Activated T-helper 17 cell treated with anti-CD3 and anti-CD28 coated beads, Interleukin-2, amount 50 U/mL, for 72 hours (primary cell): Measurements from ENCODE around the gene KDR. TPM values are rescaled to one million over a fixed set of nuclear protein-coding genes. Genes with fewer than 3 reads are reported as not detected.

Experiments
- ATAC-seq: fragments of 150-1000 bp; cut with Tn5 transposase; replicated peaks from 2 replicates; pipeline ENCODE4 v1.10.0; 2021; ENCODE audit warnings: mild to moderate bottlenecking, moderate library complexity
- H3K27ac Mint-ChIP-seq: one replicate; pipeline ENCODE4 v1.8.0; 2022; ENCODE audit warnings: mixed read lengths
- H3K27me3 Mint-ChIP-seq: one replicate; pipeline ENCODE4 v1.8.0; 2022; ENCODE audit warnings: mixed read lengths
- H3K36me3 Mint-ChIP-seq: one replicate; pipeline ENCODE4 v1.8.0; 2022; ENCODE audit warnings: low read depth, mild to moderate bottlenecking, mixed read lengths
- H3K4me1 Mint-ChIP-seq: one replicate; pipeline ENCODE4 v1.8.0; 2022; ENCODE audit warnings: mixed read lengths
- H3K4me3 Mint-ChIP-seq: one replicate; pipeline ENCODE4 v1.8.0; 2022; ENCODE audit warnings: mild to moderate bottlenecking, mixed read lengths
- H3K9me3 Mint-ChIP-seq: one replicate; pipeline ENCODE4 v1.8.0; 2022; ENCODE audit warnings: mixed read lengths
- total RNA-seq, 2 donors: library from RNA; stranded (reverse); gene quantifications; one replicate each; pipeline ENCODE4 v1.2.3, GENCODE V29; 2022

The KDR gene
- total RNA-seq, 2 donors from 2014 or later: not detected

- ATAC-seq: no peak
- Mint-ChIP-seq H3K27ac (no peak overlapping the region), H3K4me3 (no peak overlapping the region), H3K36me3 (no peaks in the 10 kb centered on the region), H3K27me3 (peaks cover 8% of the 10 kb centered on the region), H3K4me1 (no peaks in the 10 kb centered on the region), H3K9me3 (no peaks in the 10 kb centered on the region)
Measured at GRCh38 chr4:55035892-55036291, 89.5 kb downstream of the KDR start.

DNA sequence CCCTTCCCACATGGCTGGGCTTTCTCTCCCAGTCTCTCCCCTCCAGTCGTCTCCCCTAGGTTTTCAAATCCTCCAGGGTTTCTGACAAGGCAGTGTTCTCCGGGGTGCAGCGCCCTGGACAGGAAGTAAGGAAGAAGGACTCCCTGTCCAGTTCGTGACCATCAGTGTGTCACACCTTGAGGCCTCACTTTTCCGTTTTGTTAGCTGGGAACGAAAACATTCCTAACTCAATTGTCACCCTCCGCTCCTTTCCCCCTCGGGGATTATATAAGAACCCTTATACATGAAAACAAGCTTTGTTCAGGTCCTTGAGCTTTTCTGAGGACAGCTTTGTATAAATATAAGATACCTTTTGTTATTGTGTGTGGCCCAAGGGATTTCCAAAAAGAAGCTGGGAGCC is 92.1 kb downstream of the KDR start:
- Mint-ChIP-seq H3K4me3 (no peak overlapping the region), H3K4me1 (no peaks in the 10 kb centered on the region), H3K27ac (no peak overlapping the region), H3K27me3 (peaks cover 7% of the 10 kb centered on the region), H3K9me3 (no peaks in the 10 kb centered on the region), H3K36me3 (no peaks in the 10 kb centered on the region)
- no peak for ATAC-seq

GRCh38 chr4:55032788-55033187 is 92.6 kb downstream of the KDR start:
- no peak for ATAC-seq
- Mint-ChIP-seq H3K9me3 (no peaks in the 10 kb centered on the region), H3K4me1 (no peaks in the 10 kb centered on the region), H3K36me3 (no peaks in the 10 kb centered on the region), H3K27ac (no peak overlapping the region), H3K27me3 (peaks cover 4% of the 10 kb centered on the region), H3K4me3 (no peak overlapping the region)

DNA sequence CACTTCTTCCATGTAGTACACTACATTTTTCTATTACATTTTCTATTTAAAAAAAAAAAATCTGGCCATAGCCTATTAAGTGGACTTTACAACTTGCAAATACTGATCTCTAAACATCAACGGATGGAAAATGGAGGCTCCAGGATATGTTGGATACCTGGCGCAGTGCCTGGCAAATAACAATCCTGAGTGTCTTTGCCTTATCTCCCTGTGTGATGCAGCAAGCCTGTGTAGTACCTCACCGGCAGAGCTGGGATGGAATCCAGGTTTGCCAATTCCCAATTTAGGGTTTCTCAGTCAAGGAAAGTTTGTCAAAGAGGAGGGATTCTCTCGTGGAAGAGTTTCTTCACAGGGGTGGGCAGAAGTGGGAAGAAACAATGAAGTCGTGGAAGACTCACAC is 93.2 kb downstream of the KDR start:
- no peak for ATAC-seq
- Mint-ChIP-seq H3K4me3 (no peak overlapping the region), H3K4me1 (no peaks in the 10 kb centered on the region), H3K9me3 (no peaks in the 10 kb centered on the region), H3K27me3 (peaks cover 4% of the 10 kb centered on the region), H3K27ac (no peak overlapping the region), H3K36me3 (no peaks in the 10 kb centered on the region)

- H3K9me3 Mint-ChIP-seq: no peaks in the 10 kb centered on the region
Measured at GRCh38 chr4:55031158-55031557, 94.2 kb downstream of the KDR start.

DNA sequence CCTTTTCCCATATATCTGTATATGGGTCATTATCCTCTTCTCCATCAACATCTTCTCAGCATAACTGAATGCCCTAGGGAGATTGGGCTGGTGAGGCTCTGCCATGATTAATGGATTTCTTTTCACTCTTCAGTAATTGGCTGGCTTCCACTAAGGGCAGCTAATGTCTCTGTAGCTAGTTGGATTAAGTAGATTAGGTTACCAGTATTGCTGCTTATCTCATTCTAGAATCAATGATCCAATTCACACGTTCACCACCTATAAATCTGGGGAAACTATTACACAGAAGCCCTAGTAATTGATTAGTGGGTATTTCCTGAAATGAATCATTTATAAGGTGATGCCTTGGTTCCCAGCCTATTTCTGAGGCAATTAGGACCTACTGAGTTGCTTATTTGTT is 94.8 kb downstream of the KDR start:
- no peaks in the 10 kb centered on the region for H3K36me3 Mint-ChIP-seq
- no peak for ATAC-seq
- no peak overlapping the region for H3K4me3 Mint-ChIP-seq
- H3K27me3 Mint-ChIP-seq: peaks cover 4% of the 10 kb centered on the region
- no peaks in the 10 kb centered on the region for H3K9me3 Mint-ChIP-seq
- no peak overlapping the region for H3K27ac Mint-ChIP-seq
- H3K4me1 Mint-ChIP-seq: no peaks in the 10 kb centered on the region

More at GRCh38 chr4:55031158-55031557, 94.2 kb downstream of the KDR start:
- no peaks in the 10 kb centered on the region for H3K4me1 Mint-ChIP-seq
- ATAC-seq: no peak
- no peak overlapping the region for H3K4me3 Mint-ChIP-seq
- no peaks in the 10 kb centered on the region for H3K36me3 Mint-ChIP-seq
- H3K27ac Mint-ChIP-seq: no peak overlapping the region
- H3K27me3 Mint-ChIP-seq: peaks cover 4% of the 10 kb centered on the region

GRCh38 chr4:55029821-55030503 is 95.4 kb downstream of the KDR start:
- H3K27me3 Mint-ChIP-seq: peaks cover 4% of the 10 kb centered on the region
- no peaks in the 10 kb centered on the region for H3K36me3 Mint-ChIP-seq
- no peak for ATAC-seq
- H3K4me1 Mint-ChIP-seq: no peaks in the 10 kb centered on the region
- no peak overlapping the region for H3K4me3 Mint-ChIP-seq
- no peaks in the 10 kb centered on the region for H3K9me3 Mint-ChIP-seq
- H3K27ac Mint-ChIP-seq: no peak overlapping the region

- H3K4me3 Mint-ChIP-seq: no peak overlapping the region
- H3K27ac Mint-ChIP-seq: no peak overlapping the region
- H3K36me3 Mint-ChIP-seq: no peaks in the 10 kb centered on the region
- H3K27me3 Mint-ChIP-seq: peaks cover 4% of the 10 kb centered on the region
- no peaks in the 10 kb centered on the region for H3K4me1 Mint-ChIP-seq
- no peak for ATAC-seq
- no peaks in the 10 kb centered on the region for H3K9me3 Mint-ChIP-seq
Measured at GRCh38 chr4:55029321-55029720, 96.1 kb downstream of the KDR start.

Other genes starting within 250 kb of the KDR start
- 1 to 10 TPM; 5.1 to 7.7 TPM for gene SRD5A3, start 220.6 kb upstream of the KDR start, total RNA-seq